ENCODE measurements around the gene EP300.
A peak's percentile ranks its signal among the peaks of the same experiment; 100 is the strongest.
"Not testable (repeated sequence)": the region's sequence is repeated elsewhere in the genome, so short reads cannot be mapped to it uniquely, and the experiment has no call there.

The EP300 gene

DNA sequence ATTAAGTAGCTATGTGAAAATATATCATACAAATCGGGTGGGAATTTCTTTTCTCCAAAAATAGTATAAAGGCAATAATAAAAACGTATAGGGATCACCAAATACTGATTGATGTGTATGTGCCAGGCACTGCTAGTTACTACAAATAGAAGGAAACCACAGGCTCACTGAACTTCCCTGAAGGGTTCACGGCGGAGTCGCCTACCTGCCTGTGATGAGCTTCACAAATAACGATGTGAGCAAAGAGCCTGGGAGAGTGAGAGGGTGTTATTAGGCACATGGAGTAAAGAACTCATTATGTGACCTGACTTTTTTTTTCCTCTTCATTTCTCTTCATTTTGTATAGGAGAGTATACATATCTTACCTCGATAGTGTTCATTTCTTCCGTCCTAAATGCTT, 76.8 kb downstream of the EP300 start:
- DNase-seq, result no peak

- no peak for DNase-seq
Observed at GRCh38 chr22:41171996-41172395, 79.6 kb downstream of the EP300 start.

GRCh38 chr22:41175546-41175945, 83.2 kb downstream of the EP300 start:
- no peak for DNase-seq

GRCh38 chr22:41177040-41177621, 84.7 kb downstream of the EP300 start:
- DNase-seq, result peak; percentile 44

GRCh38 chr22:41177622-41178424, 85.4 kb downstream of the EP300 start:
- DNase-seq, result no peak

GRCh38 chr22:41178425-41178975, 86.1 kb downstream of the EP300 start:
- peak; percentile 53 for DNase-seq

- not testable (repeated sequence) for DNase-seq
Observed at GRCh38 chr22:41180362-41180761, 88.0 kb downstream of the EP300 start.

DNA sequence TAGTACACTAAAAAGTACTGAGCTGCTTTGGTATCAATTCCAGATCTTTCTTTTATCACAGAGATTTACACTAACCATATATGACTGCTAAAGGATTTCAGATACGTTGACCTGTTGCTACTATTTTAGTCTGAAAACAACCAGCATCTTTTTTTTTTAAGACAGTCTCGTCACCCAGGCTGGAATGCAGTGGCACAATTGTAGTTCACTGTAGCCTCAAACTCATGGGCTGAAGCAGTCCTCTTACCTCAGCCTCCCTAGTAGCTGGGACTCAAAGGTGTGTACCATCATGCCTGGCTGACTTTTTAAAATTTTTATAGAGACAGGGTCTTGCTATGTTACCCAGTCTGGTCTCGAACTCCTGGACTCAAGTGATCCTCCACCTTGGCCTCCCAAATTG, 88.5 kb downstream of the EP300 start:
- no peak for DNase-seq

DNA sequence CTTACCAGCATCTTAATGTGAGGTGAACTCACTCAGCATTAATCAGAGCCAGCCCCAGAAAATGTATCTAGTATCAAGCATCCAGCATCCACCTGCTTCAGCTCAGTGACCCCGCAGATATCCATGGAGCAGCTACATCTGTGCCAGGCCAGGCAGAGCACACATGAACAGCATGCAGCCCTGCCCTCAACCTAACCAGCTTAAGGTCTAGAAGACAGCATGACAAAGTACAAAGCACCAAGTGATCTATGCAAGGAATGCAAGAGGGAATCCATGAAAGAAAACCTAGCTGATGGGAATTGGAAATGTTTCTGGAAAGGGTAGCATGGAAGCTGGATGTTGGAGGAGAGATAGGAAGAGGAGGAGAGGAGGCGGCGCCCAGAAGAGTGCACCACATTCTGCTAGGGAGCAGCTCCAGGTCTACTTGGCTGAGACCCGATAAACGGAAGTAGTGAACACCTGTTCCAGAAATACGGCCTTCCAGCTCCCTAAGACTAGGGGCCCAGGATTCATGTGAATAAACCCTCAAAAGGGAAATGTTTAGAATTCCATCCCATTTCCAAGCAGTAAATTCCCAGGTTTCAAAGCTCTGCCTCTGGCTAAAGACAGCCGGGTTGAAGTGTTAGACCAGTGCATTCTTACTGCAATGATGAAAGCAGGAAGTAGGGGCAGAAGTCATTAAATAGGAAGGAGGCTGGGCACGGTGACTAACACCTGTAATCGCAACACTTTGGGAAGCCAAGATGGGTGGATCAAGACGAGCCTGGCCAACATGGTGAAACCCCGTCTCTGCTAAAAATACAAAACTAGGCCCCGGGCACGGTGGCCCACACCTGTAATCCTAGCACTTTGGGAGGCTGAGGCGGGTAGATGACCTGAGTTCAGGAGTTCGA, 89.2 kb downstream of the EP300 start:
- DNase-seq, result no peak

- DNase-seq, result no peak
Observed at GRCh38 chr22:41184679-41185078, 92.3 kb downstream of the EP300 start.

- DNase-seq, result no peak
Observed at GRCh38 chr22:41191467-41191866, 99.1 kb downstream of the EP300 start.

DNA sequence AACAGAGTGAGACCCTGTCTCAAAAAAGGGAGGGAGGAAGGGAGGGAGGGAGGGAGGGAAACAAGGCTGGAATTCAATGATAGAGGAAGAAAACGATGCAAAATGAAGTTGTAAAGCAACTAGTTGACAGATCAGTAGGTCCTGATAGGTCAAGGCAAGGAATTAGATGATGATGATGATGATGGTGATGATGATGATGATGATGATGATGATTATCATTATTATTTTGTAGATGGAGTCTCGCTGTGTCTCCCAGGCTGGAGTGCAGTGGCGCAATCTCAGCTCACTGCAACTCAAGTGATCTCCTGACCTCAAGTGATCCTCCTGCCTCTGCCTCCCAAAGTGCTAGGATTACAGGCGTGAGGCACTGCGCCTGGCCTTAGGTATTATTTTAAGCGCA, 101.4 kb downstream of the EP300 start:
- no peak for DNase-seq

DNA sequence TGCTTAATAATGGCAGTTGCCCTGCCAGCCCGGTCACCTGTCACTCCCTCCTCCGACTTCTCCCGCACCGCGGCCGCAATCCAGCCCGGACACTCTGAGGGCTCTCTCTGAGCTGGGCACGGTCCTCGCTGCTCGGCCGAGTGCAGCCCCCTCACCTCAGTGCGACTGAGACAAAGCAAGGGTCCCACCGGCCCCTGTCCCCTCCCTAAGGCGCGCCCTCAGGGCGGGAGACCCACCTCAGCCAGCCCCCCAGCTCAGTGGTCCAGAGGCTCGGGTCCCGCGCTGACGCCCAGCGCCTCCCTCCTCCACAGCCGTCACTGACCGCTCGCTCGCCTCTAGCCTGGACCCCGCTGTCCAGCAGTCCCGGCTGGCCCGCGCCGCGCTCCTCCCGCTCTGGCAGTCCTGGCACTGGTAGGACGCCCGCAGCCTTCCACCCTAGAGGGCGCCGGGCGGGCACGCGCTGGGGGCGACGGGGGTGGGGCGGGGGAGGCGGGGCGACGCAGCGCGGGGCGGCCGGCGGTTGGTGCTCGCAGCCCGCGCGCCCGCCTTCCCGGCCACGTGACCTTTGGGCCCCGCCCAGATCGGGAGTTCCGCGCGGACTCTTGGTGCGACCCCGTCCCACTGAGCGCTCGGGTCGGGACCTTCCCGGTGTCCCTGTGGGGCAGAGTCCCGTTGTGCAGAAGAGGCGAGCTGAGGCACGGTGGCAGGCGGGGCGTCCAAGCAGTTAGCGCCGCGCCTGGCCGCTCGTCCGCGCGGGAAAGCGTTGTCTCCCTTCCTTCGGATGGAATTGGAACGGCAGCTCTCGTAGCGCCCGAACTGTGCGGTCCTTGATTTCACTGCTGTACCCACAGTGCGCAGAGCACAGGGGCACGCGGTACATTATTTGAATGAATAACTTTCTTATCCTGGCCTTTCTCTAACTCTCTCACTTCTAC, 104.9 kb downstream of the EP300 start:
- peak; percentile 86 for DNase-seq

- DNase-seq, result no peak
Observed at GRCh38 chr22:41198027-41198580, 105.7 kb downstream of the EP300 start.

GRCh38 chr22:41201141-41201540, 108.7 kb downstream of the EP300 start:
- DNase-seq, result no peak

DNA sequence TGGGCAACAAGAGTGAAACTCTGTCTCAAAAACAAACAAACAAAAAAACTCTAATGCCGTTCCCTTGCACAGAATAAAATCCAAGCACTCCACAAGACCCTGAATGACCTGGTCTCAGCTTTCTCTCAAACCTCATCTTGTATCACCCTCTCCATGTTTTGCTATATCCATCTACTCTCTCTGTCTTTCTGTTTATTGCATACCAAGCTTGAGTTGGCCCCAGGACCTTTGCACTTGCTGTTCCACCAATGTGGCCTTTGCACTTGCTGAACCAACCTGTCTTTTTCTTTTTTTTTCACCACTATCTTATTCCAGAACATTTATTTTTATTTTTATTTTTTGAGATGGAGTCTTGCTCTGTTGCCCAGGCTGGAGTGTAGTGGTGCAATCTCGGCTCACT, 110.7 kb downstream of the EP300 start:
- DNase-seq, result no peak

DNA sequence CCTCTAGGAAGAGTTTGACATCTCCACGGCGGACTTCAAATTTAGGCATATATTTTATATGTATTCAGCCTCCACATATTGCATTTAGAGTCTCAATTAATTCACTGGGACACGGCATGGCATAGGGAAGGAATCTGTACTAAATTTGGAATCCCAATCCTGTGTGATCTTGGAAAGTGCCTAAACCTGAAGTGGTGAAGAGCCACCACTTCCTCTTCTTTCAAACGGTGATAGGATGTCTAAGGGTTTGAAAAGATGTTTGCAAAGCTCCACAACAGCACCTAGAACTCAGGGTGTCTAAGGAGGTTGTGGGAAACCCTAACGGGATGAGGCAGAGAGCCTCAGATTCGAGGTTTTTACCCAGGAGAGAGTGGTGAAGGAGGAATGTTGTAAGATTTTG, 111.7 kb downstream of the EP300 start:
- no peak for DNase-seq

DNA sequence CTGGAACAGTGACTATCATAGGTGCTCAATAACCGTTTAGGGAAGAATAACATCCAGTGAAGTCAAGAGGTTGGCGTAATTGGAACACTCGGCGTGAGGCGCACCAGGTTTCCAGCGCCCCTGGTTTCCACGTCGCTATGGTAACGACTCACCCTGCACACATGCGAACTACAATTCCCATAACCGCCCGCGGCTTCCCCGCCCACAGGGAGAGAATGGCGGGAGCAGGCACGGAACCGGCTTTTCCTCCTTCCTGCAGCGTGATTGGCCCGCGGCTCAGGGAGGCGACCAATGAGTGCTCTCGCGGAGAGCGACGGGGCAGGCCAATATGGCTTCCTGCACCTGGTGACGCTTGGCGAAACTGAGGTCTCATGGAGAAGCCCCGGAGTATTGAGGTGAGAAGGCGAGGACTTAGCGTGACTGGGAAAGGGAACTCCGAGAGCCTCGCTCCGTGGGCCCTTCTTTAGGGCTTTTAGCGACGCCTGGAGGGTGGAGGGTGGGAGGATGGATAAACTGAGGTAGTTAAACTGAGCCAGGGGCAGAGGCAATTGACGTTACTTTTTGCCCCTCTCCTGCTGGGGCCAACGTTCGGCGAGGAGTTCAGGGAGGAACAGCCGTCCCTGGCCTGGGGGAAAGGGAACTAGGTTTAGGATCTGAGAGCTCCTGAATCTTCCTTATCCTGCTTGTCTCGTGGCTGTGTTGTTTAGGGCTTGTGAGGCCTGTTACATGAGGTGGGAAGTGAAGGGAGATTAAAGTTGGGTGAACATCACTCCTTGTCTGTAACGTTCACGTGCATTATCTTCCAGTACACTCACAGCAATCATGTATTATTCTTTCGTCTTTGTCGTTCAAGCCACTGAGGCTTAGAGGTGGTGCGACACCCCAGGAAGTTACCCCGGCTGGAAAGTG, 112.9 kb downstream of the EP300 start, which contains the start of gene L3MBTL2:
TSS of gene L3MBTL2 (plus strand) at position 321 of the 909 bp plus-strand sequence. CDS start at position 372, 51 bp downstream.
- peak; percentile 98 for DNase-seq

GRCh38 chr22:41206719-41207118, 114.3 kb downstream of the EP300 start:
- no peak for DNase-seq

- no peak for DNase-seq
Observed at GRCh38 chr22:41215409-41215808, 123.0 kb downstream of the EP300 start.

GRCh38 chr22:41215926-41216325, 123.5 kb downstream of the EP300 start:
- DNase-seq, result no peak

Measured in femur (tissue), 1 donor.